Measurements from ENCODE around the gene PGAM1. TPM values are rescaled to one million over a fixed set of nuclear protein-coding genes. Genes with fewer than 3 reads are reported as not detected.

PGAM1 gene
- total and polyA plus RNA-seq, 9 of the 15 experiments (the other 6 are each of a cell fraction or from before 2014, with no cell fraction given) = 40.3 to 559 (median 269) TPM

- TF ChIP-seq ARID4B (CRISPR knock-in tag; IDR thresholded peaks at IDR 0.05) = peak; percentile 95
- TF ChIP-seq LARP7 (IDR thresholded peaks at IDR 0.05) = no peak
- no peak for TF ChIP-seq ZNF316 (IDR thresholded peaks at IDR 0.05)
- TF ChIP-seq, protein P1, sequence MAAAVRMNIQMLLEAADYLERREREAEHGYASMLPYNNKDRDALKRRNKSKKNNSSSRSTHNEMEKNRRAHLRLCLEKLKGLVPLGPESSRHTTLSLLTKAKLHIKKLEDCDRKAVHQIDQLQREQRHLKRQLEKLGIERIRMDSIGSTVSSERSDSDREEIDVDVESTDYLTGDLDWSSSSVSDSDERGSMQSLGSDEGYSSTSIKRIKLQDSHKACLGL (CRISPR knock-in tag; IDR thresholded peaks at IDR 0.05; ENCODE audit: borderline replicate concordance, poor library complexity, severe bottlenecking) = peak; percentile 96
- peak in 1 of 2 experiments; percentile 7 for TF ChIP-seq E2F6 (IDR thresholded peaks at IDR 0.05; ENCODE audit: borderline replicate concordance in 1 of 2, extremely low read depth in 1 of 2, insufficient read depth in 1 of 2, insufficient read length in 1 of 2, low read depth in 1 of 2, low read length in 1 of 2, poor library complexity in 1 of 2, severe bottlenecking in 1 of 2)
- no peak for TF ChIP-seq TRIM28 (IDR thresholded peaks at IDR 0.05)
- no peak for TF ChIP-seq GTF2F1 (IDR thresholded peaks at IDR 0.05; ENCODE audit: low read depth, low read length)
- no peak for TF ChIP-seq THAP12 (CRISPR knock-in tag; IDR thresholded peaks at IDR 0.05)
- no peak for TF ChIP-seq ZNF263 (CRISPR knock-in tag; IDR thresholded peaks at IDR 0.05; ENCODE audit: borderline replicate concordance)
- TF ChIP-seq ZBTB49 (CRISPR knock-in tag; IDR thresholded peaks at IDR 0.05; ENCODE audit: borderline replicate concordance) = no peak
- TF ChIP-seq TAF7 (tag; IDR thresholded peaks at IDR 0.05) = no peak
These were observed 25.1 kb upstream of the PGAM1 start, which contains the start of gene RRP12 (continued) for GRCh38 chr10:97400665-97401454.

All from K562 (cell line).